ENCODE results near the gene VAV2. TPM values are rescaled to one million over a fixed set of nuclear protein-coding genes. Genes with fewer than 3 reads are reported as not detected.

The VAV2 gene
- total and polyA plus RNA-seq, 12 donors = 2.9 to 7.1 (median 5.0) TPM

GRCh38 chr9:133954862-133955529, 37.1 kb downstream of the VAV2 start:
- H3K4me3 ChIP-seq = no peak overlapping the region
- no peaks in the 10 kb centered on the region for H3K36me3 ChIP-seq
- intact Hi-C loops (cut with DNase I) = no loop called here
- no peaks in the 10 kb centered on the region for H3K9me3 ChIP-seq
- ATAC-seq = no peak
- peaks cover 11 to 60% (median 34%) of the 10 kb centered on the region in 9 donors for H3K4me1 ChIP-seq
- H3K27me3 ChIP-seq = no peaks in the 10 kb centered on the region
- no peak for DNase-seq
- 65 to 76% methylated on average over 14 of the region's 14 CpGs for WGBS, 2 donors
- no peak for TF ChIP-seq CTCF (IDR thresholded peaks at IDR 0.05)
- H3K27ac ChIP-seq = no peak overlapping the region

- ATAC-seq (no peak), DNase-seq (peak in 1 of 2 donors; percentile 6)
- Histone ChIP-seq H3K4me1 (peaks cover 11 to 58% (median 32%) of the 10 kb centered on the region in 9 donors), H3K4me3 (no peak overlapping the region), H3K36me3 (no peaks in the 10 kb centered on the region), H3K27me3 (no peaks in the 10 kb centered on the region), H3K27ac (no peak overlapping the region), H3K9me3 (no peaks in the 10 kb centered on the region)
- no peak for TF ChIP-seq CTCF (IDR thresholded peaks at IDR 0.05)
- intact Hi-C loops (cut with DNase I) = no loop called here
- WGBS, 2 donors = 94 to 95% methylated on average over 29 of the region's 29 CpGs
These were observed 38.0 kb downstream of the VAV2 start for GRCh38 chr9:133953976-133954709.

- H3K4me3 ChIP-seq = no peak overlapping the region
- H3K36me3 ChIP-seq = no peaks in the 10 kb centered on the region
- no peak overlapping the region for H3K27ac ChIP-seq
- 95 to 98% methylated on average over 4 of the region's 4 CpGs for WGBS, 2 donors
- no peaks in the 10 kb centered on the region for H3K9me3 ChIP-seq
- intact Hi-C loops (cut with DNase I) = no loop called here
- peaks cover 11 to 52% (median 32%) of the 10 kb centered on the region in 9 donors for H3K4me1 ChIP-seq
- no peak for ATAC-seq
- peak in 1 of 2 donors; percentile 6 for DNase-seq
- TF ChIP-seq CTCF (IDR thresholded peaks at IDR 0.05) = no peak
- H3K27me3 ChIP-seq = no peaks in the 10 kb centered on the region
These were observed 38.5 kb downstream of the VAV2 start for GRCh38 chr9:133953621-133953975.

- H3K4me1 ChIP-seq = peaks cover 11 to 55% (median 33%) of the 10 kb centered on the region in 9 donors
- DNase-seq = peak in 1 of 2 donors; percentile 3
- no peak for TF ChIP-seq CTCF (IDR thresholded peaks at IDR 0.05)
- no peaks in the 10 kb centered on the region for H3K27me3 ChIP-seq
- WGBS, 2 donors = 93 to 98% methylated on average over 18 of the region's 18 CpGs
- no peak overlapping the region for H3K27ac ChIP-seq
- intact Hi-C loops (cut with DNase I) = no loop called here
- no peaks in the 10 kb centered on the region for H3K36me3 ChIP-seq
- H3K4me3 ChIP-seq = no peak overlapping the region
- H3K9me3 ChIP-seq = no peaks in the 10 kb centered on the region
- ATAC-seq = no peak
These were observed 39.2 kb downstream of the VAV2 start for GRCh38 chr9:133952598-133953550.
